Central memory CD8-positive, alpha-beta T cell (primary cell): Measurements from ENCODE around the gene APP.
"Not testable (repeated sequence)": the region's sequence is repeated elsewhere in the genome, so short reads cannot be mapped to it uniquely, and the experiment has no call there.

Source experiments
- ATAC-seq: fragments of 150-1000 bp; cut with Tn5 transposase; replicated peaks from 2 replicates; pipeline ENCODE4 v1.10.0; 2022; ENCODE audit warnings: mild to moderate bottlenecking, moderate FRiP score, moderate number of reproducible peaks; ENCODE audit not compliant: poor library complexity, severe bottlenecking; ENCODE audit errors: extremely low read depth
- DNase-seq, 2 donors: peaks; one replicate each; pipeline ENCODE4 v3.0.0; 2021; ENCODE audit warnings: low spot score in 2 of 2
- H3K27ac Mint-ChIP-seq: one replicate; pipeline ENCODE4 v1.8.0; 2022; ENCODE audit warnings: low read depth, mild to moderate bottlenecking, moderate library complexity, mixed read lengths
- H3K27me3 Mint-ChIP-seq: one replicate; pipeline ENCODE4 v1.8.0; 2022; ENCODE audit warnings: mixed read lengths
- H3K36me3 Mint-ChIP-seq: one replicate; pipeline ENCODE4 v1.8.0; 2022; ENCODE audit warnings: mild to moderate bottlenecking, moderate library complexity, mixed read lengths; ENCODE audit not compliant: insufficient read depth
- H3K4me1 Mint-ChIP-seq: one replicate; pipeline ENCODE4 v1.8.0; 2022; ENCODE audit warnings: mixed read lengths
- H3K4me3 Mint-ChIP-seq: one replicate; pipeline ENCODE4 v1.8.0; 2022; ENCODE audit warnings: mild to moderate bottlenecking, moderate library complexity, mixed read lengths
- H3K9me3 Mint-ChIP-seq: one replicate; pipeline ENCODE4 v1.8.0; 2022; ENCODE audit warnings: mixed read lengths

Gene APP

DNA sequence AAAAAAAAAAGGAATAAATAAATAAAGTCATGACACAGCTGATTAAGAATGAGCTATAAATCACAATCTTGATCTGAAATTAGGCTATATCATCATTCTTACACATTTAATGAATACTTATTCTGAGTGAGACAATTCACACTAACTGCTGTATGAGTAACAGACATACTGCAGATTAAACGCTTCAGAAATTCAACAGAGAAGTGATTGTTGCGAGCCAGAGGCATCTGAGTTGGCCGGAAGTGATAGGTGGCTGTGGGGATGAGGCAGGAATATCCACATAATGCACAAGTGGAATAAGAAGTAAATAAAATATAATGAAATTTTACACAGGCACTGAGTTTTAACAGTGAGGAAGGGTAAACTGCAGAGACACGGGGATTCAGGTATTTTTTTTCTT, 142.4 kb downstream of the APP start:
- Mint-ChIP-seq H3K4me1 (no peaks in the 10 kb centered on the region), H3K27ac (no peak overlapping the region), H3K4me3 (no peak overlapping the region), H3K9me3 (peaks cover 6% of the 10 kb centered on the region), H3K36me3 (no peaks in the 10 kb centered on the region), H3K27me3 (no peaks in the 10 kb centered on the region)
- ATAC-seq (no peak), DNase-seq (no peak)

DNA sequence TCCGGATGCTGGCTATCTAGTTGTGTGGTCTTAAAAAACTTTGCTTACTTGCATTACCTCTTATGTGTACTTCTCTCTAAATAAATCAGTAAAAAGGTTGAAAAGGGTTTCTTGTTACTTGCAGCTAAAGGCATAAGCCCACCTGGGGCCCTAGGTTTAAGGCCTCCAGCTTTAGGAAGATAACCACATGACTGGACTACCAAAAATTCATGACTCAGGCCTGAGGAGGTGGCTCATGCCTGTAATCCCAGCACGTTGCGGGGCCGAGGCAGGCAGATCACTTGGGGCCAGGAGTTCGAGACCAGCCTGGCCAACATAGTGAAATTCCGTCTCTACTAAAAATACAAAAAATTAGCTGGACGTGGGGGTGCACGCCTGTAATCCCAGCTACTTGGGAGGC, 142.9 kb downstream of the APP start:
- Mint-ChIP-seq H3K36me3 (no peaks in the 10 kb centered on the region), H3K27ac (no peak overlapping the region), H3K4me1 (no peaks in the 10 kb centered on the region), H3K4me3 (no peak overlapping the region), H3K9me3 (peaks cover 5% of the 10 kb centered on the region), H3K27me3 (no peaks in the 10 kb centered on the region)
- DNase-seq (no peak), ATAC-seq (no peak)

DNA sequence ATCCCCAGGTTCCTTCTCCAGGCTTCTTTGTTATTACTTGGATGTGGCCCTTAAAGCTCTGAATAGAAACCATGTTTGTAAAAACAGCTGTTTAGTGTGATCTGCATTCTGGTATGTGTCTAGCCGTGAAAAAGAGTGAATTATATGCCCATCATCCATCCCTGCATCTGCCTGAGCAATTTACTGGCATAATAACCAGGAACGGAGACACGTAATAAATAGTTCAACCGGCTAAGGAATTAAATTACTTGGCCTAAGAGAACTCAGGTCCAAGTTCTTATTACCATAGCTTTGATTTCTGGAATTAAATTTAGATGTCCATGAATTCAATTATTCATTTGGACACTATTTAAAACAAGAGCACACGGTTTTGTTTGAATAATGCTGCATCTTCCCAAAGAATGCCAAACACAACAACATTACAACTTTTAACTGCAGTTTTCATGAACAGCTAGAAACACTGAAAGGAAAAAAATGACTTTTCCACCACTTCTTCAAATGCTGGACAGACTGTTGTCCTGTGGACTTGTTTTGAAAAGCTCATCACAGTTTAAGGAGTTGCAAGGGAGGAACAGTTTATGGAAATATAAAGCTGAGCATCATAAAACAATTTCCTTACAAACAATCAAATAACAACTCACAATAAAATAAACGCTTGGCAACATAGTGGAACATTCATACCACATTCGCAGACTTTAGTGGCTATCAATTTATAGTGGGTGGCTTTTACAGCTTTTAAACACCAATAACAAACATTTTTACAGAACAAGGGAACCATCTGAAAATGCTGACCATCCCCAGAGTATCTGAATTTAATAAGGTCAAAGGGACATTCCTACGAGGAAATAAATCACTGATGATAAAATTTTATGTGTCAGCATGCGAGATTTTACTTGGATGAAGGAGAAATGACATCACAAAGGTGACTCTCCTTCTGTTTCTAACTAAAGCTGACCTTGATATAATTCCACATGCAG, 144.7 kb downstream of the APP start:
- peaks cover 2% of the 10 kb centered on the region for H3K36me3 Mint-ChIP-seq
- ATAC-seq, result no peak
- no peak overlapping the region for H3K27ac Mint-ChIP-seq
- no peak overlapping the region for H3K4me3 Mint-ChIP-seq
- DNase-seq, result no peak
- H3K4me1 Mint-ChIP-seq, result no peaks in the 10 kb centered on the region
- H3K9me3 Mint-ChIP-seq, result peaks cover 5% of the 10 kb centered on the region
- no peaks in the 10 kb centered on the region for H3K27me3 Mint-ChIP-seq

- not testable (repeated sequence) for H3K9me3 Mint-ChIP-seq, ATAC-seq, H3K27me3 Mint-ChIP-seq, H3K36me3 Mint-ChIP-seq, H3K27ac Mint-ChIP-seq, DNase-seq, H3K4me1 Mint-ChIP-seq, H3K4me3 Mint-ChIP-seq
Observed at GRCh38 chr21:26023406-26023805, 147.2 kb downstream of the APP start.

- not testable (repeated sequence) for H3K4me1 Mint-ChIP-seq, H3K4me3 Mint-ChIP-seq, DNase-seq, ATAC-seq, H3K27ac Mint-ChIP-seq, H3K9me3 Mint-ChIP-seq, H3K27me3 Mint-ChIP-seq, H3K36me3 Mint-ChIP-seq
Observed at GRCh38 chr21:26022598-26023337, 147.8 kb downstream of the APP start.

GRCh38 chr21:26020510-26020909, 150.1 kb downstream of the APP start:
- H3K27me3 Mint-ChIP-seq, result no peaks in the 10 kb centered on the region
- DNase-seq (no peak), ATAC-seq (no peak)
- no peak overlapping the region for H3K27ac Mint-ChIP-seq
- no peaks in the 10 kb centered on the region for H3K9me3 Mint-ChIP-seq
- no peak overlapping the region for H3K4me3 Mint-ChIP-seq
- peaks cover 2% of the 10 kb centered on the region for H3K36me3 Mint-ChIP-seq
- no peaks in the 10 kb centered on the region for H3K4me1 Mint-ChIP-seq

DNA sequence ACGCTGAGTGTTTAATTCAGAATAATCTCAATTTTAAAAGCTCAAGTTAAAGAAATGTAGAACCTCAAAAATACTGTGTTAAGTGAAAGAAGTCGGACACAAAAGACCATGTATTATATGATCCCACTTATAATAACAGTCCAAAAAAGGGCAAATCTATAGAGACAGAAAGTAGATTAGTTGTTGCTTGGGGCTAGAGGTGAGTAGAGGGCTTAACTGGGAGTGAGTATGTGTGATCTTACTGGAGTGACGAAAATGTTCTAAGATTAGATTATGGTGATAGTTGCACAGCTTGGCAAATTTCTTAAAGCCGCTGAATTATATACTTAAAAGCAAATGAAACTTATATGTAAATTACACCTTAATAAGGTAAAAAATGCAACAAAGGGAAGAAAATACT, 150.5 kb downstream of the APP start:
- Mint-ChIP-seq H3K36me3 (peaks cover 2% of the 10 kb centered on the region), H3K27me3 (no peaks in the 10 kb centered on the region), H3K9me3 (no peaks in the 10 kb centered on the region), H3K4me1 (no peaks in the 10 kb centered on the region), H3K4me3 (no peak overlapping the region), H3K27ac (no peak overlapping the region)
- no peak for ATAC-seq
- DNase-seq, result no peak

DNA sequence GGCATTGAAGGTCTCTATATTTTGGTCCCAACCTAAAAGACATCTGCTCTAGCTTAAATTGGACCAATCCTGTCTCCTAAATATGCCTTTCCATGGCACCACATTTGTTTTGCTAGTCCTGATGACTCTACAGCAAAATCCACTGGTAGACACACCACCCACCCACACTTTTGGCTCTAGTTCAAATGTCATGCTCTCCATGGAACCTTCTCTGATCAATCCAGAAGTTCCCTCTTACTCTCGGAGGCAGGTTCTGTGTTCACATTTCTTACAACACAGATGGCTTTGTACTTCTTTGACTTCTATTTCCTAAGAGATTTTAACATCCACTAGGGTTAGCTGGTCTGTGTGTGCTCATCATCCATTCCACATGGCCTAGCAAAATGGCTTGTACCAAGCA, 151.3 kb downstream of the APP start:
- DNase-seq, result no peak
- H3K27me3 Mint-ChIP-seq, result no peaks in the 10 kb centered on the region
- no peaks in the 10 kb centered on the region for H3K9me3 Mint-ChIP-seq
- peaks cover 2% of the 10 kb centered on the region for H3K36me3 Mint-ChIP-seq
- H3K27ac Mint-ChIP-seq, result no peak overlapping the region
- no peak for ATAC-seq
- H3K4me1 Mint-ChIP-seq, result no peaks in the 10 kb centered on the region
- H3K4me3 Mint-ChIP-seq, result no peak overlapping the region

GRCh38 chr21:26013970-26014369, 156.6 kb downstream of the APP start:
- ATAC-seq (no peak), DNase-seq (no peak)
- Mint-ChIP-seq H3K4me1 (no peaks in the 10 kb centered on the region), H3K9me3 (no peaks in the 10 kb centered on the region), H3K27me3 (no peaks in the 10 kb centered on the region), H3K27ac (no peak overlapping the region), H3K36me3 (no peaks in the 10 kb centered on the region), H3K4me3 (no peak overlapping the region)

GRCh38 chr21:26012482-26012881, 158.1 kb downstream of the APP start:
- H3K27ac Mint-ChIP-seq, H3K4me1 Mint-ChIP-seq, H3K36me3 Mint-ChIP-seq, ATAC-seq, DNase-seq, H3K9me3 Mint-ChIP-seq, H3K27me3 Mint-ChIP-seq, H3K4me3 Mint-ChIP-seq: not testable (repeated sequence)

DNA sequence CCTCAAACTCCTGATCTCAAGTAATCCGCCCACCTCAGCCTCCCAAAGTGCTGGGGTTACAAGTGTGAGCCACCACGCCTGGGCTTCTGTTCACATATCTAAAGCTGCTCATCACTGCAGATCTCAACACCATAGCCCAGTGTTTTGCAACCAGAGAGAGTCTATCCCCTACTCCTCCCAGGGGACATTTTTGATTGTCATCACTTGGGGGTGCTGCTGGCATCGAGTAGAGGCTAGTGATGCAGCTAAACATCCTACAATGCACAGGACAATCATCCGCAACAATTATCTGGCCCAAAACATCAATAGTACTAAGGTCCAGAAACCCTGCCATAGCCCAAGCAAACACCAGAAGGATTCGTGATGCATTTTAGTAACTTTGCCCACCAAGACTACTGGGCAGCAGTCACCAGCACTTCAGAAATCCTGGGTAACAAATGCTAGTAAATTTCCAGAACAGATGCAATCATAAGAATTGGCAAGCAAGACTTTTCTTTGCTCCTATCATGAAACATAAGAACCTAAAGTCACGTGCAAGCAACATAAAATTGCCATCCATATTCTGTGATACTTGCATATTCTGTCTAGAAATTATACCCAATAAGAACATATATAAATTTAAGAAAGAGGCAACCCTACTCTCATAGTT, 159.2 kb downstream of the APP start:
- no peak overlapping the region for H3K27ac Mint-ChIP-seq
- no peaks in the 10 kb centered on the region for H3K4me1 Mint-ChIP-seq
- H3K4me3 Mint-ChIP-seq, result no peak overlapping the region
- H3K9me3 Mint-ChIP-seq, result no peaks in the 10 kb centered on the region
- no peaks in the 10 kb centered on the region for H3K27me3 Mint-ChIP-seq
- no peaks in the 10 kb centered on the region for H3K36me3 Mint-ChIP-seq
- ATAC-seq (no peak), DNase-seq (no peak)

DNA sequence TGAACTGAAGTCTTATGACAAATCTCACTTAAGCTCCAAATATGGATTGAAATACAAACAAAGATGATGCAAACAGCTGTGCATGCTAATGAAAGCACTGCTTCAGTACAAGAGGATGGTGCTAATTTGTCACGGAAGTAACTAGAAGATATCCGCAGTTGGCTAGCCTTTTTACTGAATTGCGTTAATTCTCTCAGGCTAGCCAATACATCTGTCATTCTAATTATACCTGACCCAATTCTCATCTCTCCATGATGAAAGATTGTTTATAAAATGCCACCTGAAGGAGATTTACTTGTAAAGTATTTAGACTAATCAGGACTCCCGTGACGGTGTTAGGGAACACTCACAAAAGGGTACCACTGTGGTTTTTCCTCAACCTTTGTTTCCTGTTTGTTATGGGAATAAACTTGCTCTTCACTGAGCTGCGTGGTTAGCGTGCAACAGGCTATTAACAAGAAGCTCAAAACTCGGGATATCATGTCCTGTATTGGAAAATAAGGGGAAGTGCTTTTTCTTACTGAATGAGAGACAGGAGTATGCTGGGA, 162.5 kb downstream of the APP start:
- no peak overlapping the region for H3K27ac Mint-ChIP-seq
- H3K36me3 Mint-ChIP-seq, result no peaks in the 10 kb centered on the region
- DNase-seq, result no peak
- no peaks in the 10 kb centered on the region for H3K27me3 Mint-ChIP-seq
- no peaks in the 10 kb centered on the region for H3K4me1 Mint-ChIP-seq
- H3K4me3 Mint-ChIP-seq, result no peak overlapping the region
- H3K9me3 Mint-ChIP-seq, result no peaks in the 10 kb centered on the region
- ATAC-seq, result no peak
